AG04450 (cell line): ENCODE measurements around the gene CHKA. TPM values are rescaled to one million over a fixed set of nuclear protein-coding genes. Genes with fewer than 3 reads are reported as not detected.

Source experiments
- CTCF ChIA-PET: fragments of 300-600, 350-600 bp; formaldehyde crosslinking; extraction: SDS; loops from one replicate; lab custom pipeline; 2022; ENCODE audit warnings: antibody characterized with exemption, inconsistent platforms; lab: Charles Lee
- POLR2A ChIA-PET: fragments of 350-600 bp; formaldehyde crosslinking; extraction: SDS; loops from one replicate; lab custom pipeline; 2021; ENCODE audit warnings: antibody characterized with exemption, inconsistent platforms; lab: Yijun Ruan, JAX
- DNase-seq: peaks from one replicate; pipeline ENCODE4 v3.0.0-alpha.2; 2011; ENCODE audit warnings: low read depth, low spot score
- H3K27ac ChIP-seq: one replicate; pipeline ENCODE4 v1.5.1; 2012; ENCODE audit warnings: low read depth, low read length, control low read depth
- H3K27me3 ChIP-seq: one replicate; pipeline ENCODE4 v1.6.0; 2012; ENCODE audit warnings: low read length; ENCODE audit not compliant: control insufficient read depth, insufficient read depth
- H3K4me3 ChIP-seq: 2 replicates; pipeline ENCODE4 v1.5.1; 2011; ENCODE audit warnings: mild to moderate bottlenecking, low read depth, low read length, control low read depth
- H3K9me3 ChIP-seq: 2 replicates; pipeline ENCODE4 v1.5.1; 2012; ENCODE audit warnings: low read length; ENCODE audit not compliant: control insufficient read depth, insufficient read depth
- polyA plus RNA-seq: library from polyadenylated mRNA; depleted of rRNA; stranded (reverse); fragments of >200 nt; gene quantifications from 2 replicates; pipeline ENCODE4 v1.2.3, GENCODE V29; 2011
- TF ChIP-seq, protein P1 (sequence below): IDR thresholded peaks from 2 replicates; pipeline ENCODE4 v1.5.1; 2011; ENCODE audit warnings: low read depth, low read length, control low read depth, inconsistent platforms

Gene CHKA
- polyA plus RNA-seq, 1 experiment, result 12.5 TPM

DNA sequence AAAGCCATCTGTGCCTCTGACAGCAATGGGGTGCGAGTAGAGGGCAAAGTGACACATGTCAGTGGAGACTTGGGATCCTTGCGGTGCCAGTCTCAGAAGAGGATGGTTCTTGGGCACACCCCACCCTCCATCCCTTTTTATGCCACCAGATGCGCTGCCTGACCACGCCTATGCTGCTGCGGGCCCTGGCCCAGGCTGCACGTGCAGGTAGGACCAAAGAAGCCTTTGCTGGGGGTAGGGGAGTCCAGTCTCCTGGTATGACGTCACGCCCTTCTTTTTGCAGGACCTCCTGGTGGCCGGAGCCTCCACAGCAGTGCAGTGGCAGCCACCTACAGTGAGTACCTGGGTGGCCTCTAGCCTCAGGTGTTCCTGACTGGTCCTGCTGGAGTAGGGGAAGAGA is 89.2 kb downstream of the CHKA start:
- Histone ChIP-seq H3K27ac (no peak overlapping the region), H3K27me3 (no peaks in the 10 kb centered on the region), H3K4me3 (no peak overlapping the region), H3K9me3 (peaks cover 8% of the 10 kb centered on the region)
- ChIA-PET CTCF (no interaction called here), POLR2A (no interaction called here)
- DNase-seq, result no peak
- TF ChIP-seq, protein P1, sequence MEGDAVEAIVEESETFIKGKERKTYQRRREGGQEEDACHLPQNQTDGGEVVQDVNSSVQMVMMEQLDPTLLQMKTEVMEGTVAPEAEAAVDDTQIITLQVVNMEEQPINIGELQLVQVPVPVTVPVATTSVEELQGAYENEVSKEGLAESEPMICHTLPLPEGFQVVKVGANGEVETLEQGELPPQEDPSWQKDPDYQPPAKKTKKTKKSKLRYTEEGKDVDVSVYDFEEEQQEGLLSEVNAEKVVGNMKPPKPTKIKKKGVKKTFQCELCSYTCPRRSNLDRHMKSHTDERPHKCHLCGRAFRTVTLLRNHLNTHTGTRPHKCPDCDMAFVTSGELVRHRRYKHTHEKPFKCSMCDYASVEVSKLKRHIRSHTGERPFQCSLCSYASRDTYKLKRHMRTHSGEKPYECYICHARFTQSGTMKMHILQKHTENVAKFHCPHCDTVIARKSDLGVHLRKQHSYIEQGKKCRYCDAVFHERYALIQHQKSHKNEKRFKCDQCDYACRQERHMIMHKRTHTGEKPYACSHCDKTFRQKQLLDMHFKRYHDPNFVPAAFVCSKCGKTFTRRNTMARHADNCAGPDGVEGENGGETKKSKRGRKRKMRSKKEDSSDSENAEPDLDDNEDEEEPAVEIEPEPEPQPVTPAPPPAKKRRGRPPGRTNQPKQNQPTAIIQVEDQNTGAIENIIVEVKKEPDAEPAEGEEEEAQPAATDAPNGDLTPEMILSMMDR, result no peak

DNA sequence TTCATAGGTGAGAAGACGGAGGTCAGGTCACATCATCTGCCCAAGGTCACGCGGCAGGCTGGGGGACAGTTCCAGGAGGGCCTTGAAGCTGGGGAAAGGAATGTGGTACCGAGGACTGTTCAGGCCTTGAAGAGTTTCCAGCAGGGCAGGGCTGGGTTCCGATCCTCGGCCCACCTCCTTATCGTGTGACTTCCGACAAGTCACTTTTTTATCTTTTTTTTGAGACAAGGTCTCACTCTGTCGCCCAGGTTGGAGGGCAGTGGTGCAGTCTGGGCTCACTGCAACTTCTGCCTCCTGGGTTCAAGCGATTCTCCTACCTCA is 90.1 kb downstream of the CHKA start:
- ChIA-PET CTCF (no interaction called here), POLR2A (no interaction called here)
- H3K27ac ChIP-seq, result peak overlapping the region; percentile 39
- TF ChIP-seq, protein P1, result no peak
- DNase-seq, result no peak
- peak overlapping the region; percentile 94 for H3K4me3 ChIP-seq
- no peaks in the 10 kb centered on the region for H3K27me3 ChIP-seq
- H3K9me3 ChIP-seq, result peaks cover 8% of the 10 kb centered on the region

DNA sequence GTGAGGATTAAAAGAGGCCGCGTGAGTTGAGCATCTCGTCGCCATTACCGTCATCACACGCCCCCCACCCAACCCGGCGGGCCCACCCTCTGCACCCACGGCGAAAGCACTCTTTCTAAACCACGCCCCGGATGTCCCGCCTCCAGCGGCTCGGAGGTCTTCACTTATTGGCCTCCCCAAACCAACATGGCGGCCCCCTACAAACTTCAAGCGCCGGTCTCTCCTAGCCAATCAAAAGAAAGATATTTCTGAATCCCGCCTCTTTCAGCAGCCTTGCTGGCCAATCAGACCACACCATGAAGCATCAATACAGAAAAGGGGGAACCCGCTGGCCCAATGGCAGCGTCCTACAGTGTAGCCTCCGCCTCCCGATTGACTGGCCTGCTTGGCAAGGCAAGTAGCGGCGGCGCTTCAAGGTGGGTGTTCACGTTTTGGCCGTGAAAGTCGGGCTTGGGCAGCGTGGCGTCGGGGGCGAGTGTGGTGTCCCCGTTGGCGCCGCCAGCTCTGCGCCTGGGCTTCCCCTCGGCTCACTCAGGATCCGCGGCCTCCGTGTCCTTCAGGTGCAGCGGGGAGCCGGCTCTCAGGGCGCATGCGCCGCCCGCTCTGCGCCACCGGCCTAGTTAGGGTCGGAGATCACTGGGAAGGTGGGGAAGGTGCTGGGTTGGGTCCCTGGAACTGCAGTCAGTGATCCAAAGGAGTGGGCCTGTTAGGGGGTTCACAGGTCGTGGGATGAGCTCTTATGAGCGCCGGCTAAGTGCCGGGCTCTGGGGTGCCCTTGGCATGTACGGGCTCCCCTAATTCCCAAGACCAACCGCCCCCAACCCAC is 90.7 kb downstream of the CHKA start, which contains the start of gene NDUFS8:
NDUFS8 (plus strand) TSS at position 364 of the 826 bp plus-strand sequence. CDS start 1,471 bp downstream, outside the sequence.
- TF ChIP-seq, protein P1, result no peak
- H3K27me3 ChIP-seq, result no peaks in the 10 kb centered on the region
- peak; percentile 97 for DNase-seq
- POLR2A ChIA-PET, result interaction anchor here (0.7 to 1.0 kb wide), 3 partner anchors 8 to 289 kb away, joined by 3 to 9 read pairs (median 3); no protein-coding TSS in a partner anchor
- CTCF ChIA-PET, result no interaction called here
- H3K9me3 ChIP-seq, result peaks cover 8% of the 10 kb centered on the region
- peak within 1 kb of the TSS; percentile 93 for H3K27ac ChIP-seq
- peak within 1 kb of the TSS; percentile 94 for H3K4me3 ChIP-seq

DNA sequence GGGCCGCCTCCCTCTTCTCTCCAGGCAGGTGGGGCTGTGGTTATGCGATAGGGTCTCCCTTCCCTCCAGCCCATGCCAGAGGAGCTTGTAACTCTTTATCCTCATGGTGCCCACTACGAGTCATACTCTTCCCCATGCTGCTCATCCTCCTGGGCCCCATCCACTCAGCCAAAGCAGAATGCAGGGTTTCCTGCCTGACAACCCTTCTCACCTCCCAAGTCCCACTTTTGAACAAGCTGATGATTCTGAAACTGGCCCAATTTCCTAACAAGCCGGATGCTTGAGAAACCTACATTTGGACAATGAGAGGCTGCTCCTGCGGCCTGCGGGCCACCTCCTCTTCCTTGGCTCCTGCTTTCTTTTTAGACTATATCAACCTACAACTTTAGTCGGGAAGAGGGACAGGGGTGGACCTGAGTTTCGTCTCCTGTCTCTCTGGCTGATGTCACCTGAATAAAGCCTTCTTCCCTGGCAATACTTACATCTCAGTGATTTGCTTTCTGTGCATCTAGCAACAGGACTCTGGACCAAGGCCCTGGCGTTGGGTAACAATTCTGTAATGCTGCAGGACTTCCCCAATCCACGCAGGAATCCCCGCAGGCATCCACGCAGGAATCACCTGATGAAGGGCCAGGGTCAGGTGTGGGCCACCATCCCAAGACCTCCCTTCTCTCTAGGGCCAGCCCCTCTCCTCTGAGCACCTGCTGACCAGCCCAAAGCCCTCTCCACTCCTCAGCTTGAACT is 92.2 kb downstream of the CHKA start:
- TF ChIP-seq, protein P1, result no peak
- H3K4me3 ChIP-seq, result no peak overlapping the region
- CTCF ChIA-PET, result interaction anchor here (0.5 kb wide), 1 partner anchor 181 kb away, joined by 4 read pairs; no protein-coding TSS in a partner anchor
- POLR2A ChIA-PET, result interaction anchor here (1.0 kb wide), 1 partner anchor 19 kb away, joined by 3 read pairs; the partner anchor contains the start of gene ALDH3B1
- no peaks in the 10 kb centered on the region for H3K27me3 ChIP-seq
- no peak for DNase-seq
- H3K9me3 ChIP-seq, result peaks cover 8% of the 10 kb centered on the region
- H3K27ac ChIP-seq, result peak overlapping the region; percentile 93
